HepG2 (cell line): Measurements from ENCODE around the gene C18orf63. TPM values are rescaled to one million over a fixed set of nuclear protein-coding genes. Genes with fewer than 3 reads are reported as not detected.

Source experiments
- AHR ChIP-seq: IDR thresholded peaks from 2 replicates; pipeline ENCODE4 v1.6.1; 2018; ENCODE audit warnings: missing genetic modification reagents, missing compliant biosample characterization
- CREB1 ChIP-seq, 2 experiments: fragments of 450-650 bp in 1 of 2; IDR thresholded peaks; 2 replicates each; pipeline ENCODE4 v1.6.1; 2016 to 2017; ENCODE audit warnings: control low read depth in 1 of 2, mild to moderate bottlenecking in 1 of 2, missing compliant biosample characterization in 1 of 2, missing genetic modification characterization in 1 of 2
- DRAP1 ChIP-seq: IDR thresholded peaks from 2 replicates; pipeline ENCODE4 v1.6.1; 2016; ENCODE audit warnings: missing genetic modification reagents, missing compliant biosample characterization
- MXD3 ChIP-seq: IDR thresholded peaks from 2 replicates; pipeline ENCODE4 v1.6.1; 2016; ENCODE audit warnings: mild to moderate bottlenecking, missing biosample characterization, missing genetic modification reagents
- NFYC ChIP-seq: IDR thresholded peaks from 2 replicates; pipeline ENCODE4 v1.6.1; 2016; ENCODE audit warnings: missing genetic modification reagents, missing compliant biosample characterization
- PAWR ChIP-seq: sonication (generic); formaldehyde crosslinking; IDR thresholded peaks from 2 replicates; pipeline ENCODE4 v1.4.0; 2020; ENCODE audit warnings: missing genetic modification reagents, mild to moderate bottlenecking, borderline replicate concordance
- ZFP36 ChIP-seq: fragments of 150-350 bp; IDR thresholded peaks from 2 replicates; pipeline ENCODE4 v1.6.1; 2018; ENCODE audit warnings: borderline replicate concordance, low read length, low read depth; ENCODE audit not compliant: partially characterized antibody
- ZMYM2 ChIP-seq: sonication (generic); formaldehyde crosslinking; IDR thresholded peaks from 2 replicates; pipeline ENCODE4 v1.8.0; 2022; ENCODE audit warnings: mild to moderate bottlenecking, missing genetic modification reagents
- ZNF350 ChIP-seq: sonication (generic); formaldehyde crosslinking; IDR thresholded peaks from 2 replicates; pipeline ENCODE4 v1.4.0; 2020; ENCODE audit warnings: mild to moderate bottlenecking, low read depth, missing genetic modification reagents, borderline replicate concordance
- ZNF646 ChIP-seq: sonication (generic); formaldehyde crosslinking; IDR thresholded peaks from 2 replicates; pipeline ENCODE4 v1.9.0; 2021; ENCODE audit warnings: mild to moderate bottlenecking, missing genetic modification reagents
- ZNF780A ChIP-seq: sonication (generic); formaldehyde crosslinking; IDR thresholded peaks from 2 replicates; pipeline ENCODE4 v1.8.0; 2022; ENCODE audit warnings: mild to moderate bottlenecking, missing genetic modification reagents, moderate library complexity
- polyA plus RNA-seq, 8 experiments: library from polyadenylated mRNA; depleted of rRNA in 3 of 8; stranded (reverse) in 7 of 8; unstranded in 1 of 8; fragments of >200 nt; fragmentation: Illumina TruSeq in 4 of 8; extraction: Trizol in 4 of 8; gene quantifications; 2 replicates each; pipeline versions ENCODE4 v1.2.1 to v1.2.3, GENCODE V29; 2011 to 2016; ENCODE audit warnings: low read depth in 4 of 8, missing spikeins in 1 of 8, mixed read lengths in 1 of 8; ENCODE audit not compliant: insufficient read depth in 1 of 8
- total RNA-seq, 5 experiments: library from RNA; depleted of rRNA; stranded (reverse); fragments of >200 nt; fragmentation: Illumina TruSeq; extraction: Trizol; gene quantifications; 2 replicates each; pipeline ENCODE4 v1.2.3, GENCODE V29; 2016; ENCODE audit warnings: low read depth in 1 of 5
- TF ChIP-seq, protein P1 (sequence below): sonication (generic); formaldehyde crosslinking; IDR thresholded peaks from 2 replicates; pipeline ENCODE4 v1.4.0; 2020; ENCODE audit warnings: mild to moderate bottlenecking, missing genetic modification reagents

Gene C18orf63
- total and polyA plus RNA-seq, 2 of the 13 experiments (the other 11 are each of a cell fraction or from before 2014, with no cell fraction given), result 0.01 TPM; not detected in 1

DNA sequence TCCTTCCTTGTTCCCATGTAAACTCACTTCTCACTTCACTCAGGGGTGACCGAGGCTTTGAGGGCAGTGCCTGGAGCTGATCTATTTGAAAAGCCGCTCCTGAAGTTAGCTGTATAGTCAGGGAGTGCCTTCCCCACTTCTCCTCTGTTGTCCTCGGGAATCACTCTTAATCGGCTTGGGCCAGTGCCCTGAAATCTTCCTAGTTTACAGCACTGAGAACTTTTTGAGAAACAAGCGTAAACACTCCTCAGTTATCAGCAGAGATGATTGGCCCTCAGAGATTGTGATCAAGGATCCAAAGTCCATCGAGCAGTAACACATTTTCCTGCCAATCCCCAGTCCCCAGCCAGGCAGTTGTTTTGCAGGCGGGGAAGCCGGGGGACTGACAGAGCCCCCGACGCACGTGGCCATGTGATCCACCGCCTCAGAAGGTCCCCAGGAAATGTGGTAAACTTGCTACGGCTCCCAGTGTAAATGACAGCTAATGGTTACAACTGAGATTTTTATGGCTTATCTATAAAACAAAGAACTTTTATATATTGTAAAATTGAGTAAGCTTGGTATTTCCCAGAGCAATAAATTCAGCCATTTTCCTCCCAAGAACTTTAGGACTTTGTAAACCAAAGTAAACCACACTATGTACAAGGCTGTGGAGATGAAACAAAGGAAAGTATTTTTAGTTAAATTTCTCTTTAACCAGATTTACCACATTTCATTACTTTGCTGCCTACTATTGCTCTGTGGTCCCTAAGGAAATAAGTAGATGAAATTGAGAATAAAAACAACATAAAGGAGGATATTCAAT, 53.5 kb downstream of the C18orf63 start (continued):
- no peak for TF ChIP-seq ZNF646 (CRISPR knock-in tag)
- TF ChIP-seq MXD3, result no peak; the same call in 1 of the 2 replicates
- TF ChIP-seq, protein P1, sequence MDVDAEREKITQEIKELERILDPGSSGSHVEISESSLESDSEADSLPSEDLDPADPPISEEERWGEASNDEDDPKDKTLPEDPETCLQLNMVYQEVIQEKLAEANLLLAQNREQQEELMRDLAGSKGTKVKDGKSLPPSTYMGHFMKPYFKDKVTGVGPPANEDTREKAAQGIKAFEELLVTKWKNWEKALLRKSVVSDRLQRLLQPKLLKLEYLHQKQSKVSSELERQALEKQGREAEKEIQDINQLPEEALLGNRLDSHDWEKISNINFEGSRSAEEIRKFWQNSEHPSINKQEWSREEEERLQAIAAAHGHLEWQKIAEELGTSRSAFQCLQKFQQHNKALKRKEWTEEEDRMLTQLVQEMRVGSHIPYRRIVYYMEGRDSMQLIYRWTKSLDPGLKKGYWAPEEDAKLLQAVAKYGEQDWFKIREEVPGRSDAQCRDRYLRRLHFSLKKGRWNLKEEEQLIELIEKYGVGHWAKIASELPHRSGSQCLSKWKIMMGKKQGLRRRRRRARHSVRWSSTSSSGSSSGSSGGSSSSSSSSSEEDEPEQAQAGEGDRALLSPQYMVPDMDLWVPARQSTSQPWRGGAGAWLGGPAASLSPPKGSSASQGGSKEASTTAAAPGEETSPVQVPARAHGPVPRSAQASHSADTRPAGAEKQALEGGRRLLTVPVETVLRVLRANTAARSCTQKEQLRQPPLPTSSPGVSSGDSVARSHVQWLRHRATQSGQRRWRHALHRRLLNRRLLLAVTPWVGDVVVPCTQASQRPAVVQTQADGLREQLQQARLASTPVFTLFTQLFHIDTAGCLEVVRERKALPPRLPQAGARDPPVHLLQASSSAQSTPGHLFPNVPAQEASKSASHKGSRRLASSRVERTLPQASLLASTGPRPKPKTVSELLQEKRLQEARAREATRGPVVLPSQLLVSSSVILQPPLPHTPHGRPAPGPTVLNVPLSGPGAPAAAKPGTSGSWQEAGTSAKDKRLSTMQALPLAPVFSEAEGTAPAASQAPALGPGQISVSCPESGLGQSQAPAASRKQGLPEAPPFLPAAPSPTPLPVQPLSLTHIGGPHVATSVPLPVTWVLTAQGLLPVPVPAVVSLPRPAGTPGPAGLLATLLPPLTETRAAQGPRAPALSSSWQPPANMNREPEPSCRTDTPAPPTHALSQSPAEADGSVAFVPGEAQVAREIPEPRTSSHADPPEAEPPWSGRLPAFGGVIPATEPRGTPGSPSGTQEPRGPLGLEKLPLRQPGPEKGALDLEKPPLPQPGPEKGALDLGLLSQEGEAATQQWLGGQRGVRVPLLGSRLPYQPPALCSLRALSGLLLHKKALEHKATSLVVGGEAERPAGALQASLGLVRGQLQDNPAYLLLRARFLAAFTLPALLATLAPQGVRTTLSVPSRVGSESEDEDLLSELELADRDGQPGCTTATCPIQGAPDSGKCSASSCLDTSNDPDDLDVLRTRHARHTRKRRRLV (CRISPR knock-in tag), result 0 out of 2 replicates have a peak, but pooled peaks have one; percentile 47
- no peak for TF ChIP-seq ZNF350
- TF ChIP-seq CREB1 (IDR thresholded peaks at IDR 0.05), result no peak
- 0 out of 2 replicates have a peak, but pooled peaks have one; percentile 35 for TF ChIP-seq CREB1 (CRISPR knock-in tag; IDR thresholded peaks at IDR 0.05)
- TF ChIP-seq NFYC (CRISPR knock-in tag), result peak; percentile 52; the same call in 1 of the 2 replicates
- TF ChIP-seq ZMYM2 (CRISPR knock-in tag), result no peak
- TF ChIP-seq DRAP1, result no peak; the same call in 1 of the 2 replicates
- no peak for TF ChIP-seq ZNF780A
- no peak for TF ChIP-seq ZFP36
- TF ChIP-seq PAWR (CRISPR knock-in tag), result no peak
- TF ChIP-seq AHR, result no peak
